SU-DHL-6 (cell line): ENCODE measurements around the gene SAFB.

Experiments
- EZH2phosphoT487 ChIP-seq: fragments of 200-600 bp; sonication (generic), shearing (Covaris generic); conservative IDR thresholded peaks from 2 replicates; pipeline ENCODE4 v1.6.1; 2018; ENCODE audit warnings: mild to moderate bottlenecking, antibody characterized with exemption, low read length, moderate library complexity, mixed read lengths
- TF ChIP-seq, protein P1 (sequence below): fragments of 200-600 bp; sonication (generic); IDR thresholded peaks from one replicate; pipeline ENCODE4 v1.5.1; 2017; ENCODE audit warnings: antibody characterized with exemption, mild to moderate bottlenecking, low read length, moderate library complexity; ENCODE audit not compliant: insufficient read depth, poor library complexity, severe bottlenecking

GRCh38 chr19:5674714-5675113 is 51.8 kb downstream of the SAFB start:
- TF ChIP-seq, protein P1, sequence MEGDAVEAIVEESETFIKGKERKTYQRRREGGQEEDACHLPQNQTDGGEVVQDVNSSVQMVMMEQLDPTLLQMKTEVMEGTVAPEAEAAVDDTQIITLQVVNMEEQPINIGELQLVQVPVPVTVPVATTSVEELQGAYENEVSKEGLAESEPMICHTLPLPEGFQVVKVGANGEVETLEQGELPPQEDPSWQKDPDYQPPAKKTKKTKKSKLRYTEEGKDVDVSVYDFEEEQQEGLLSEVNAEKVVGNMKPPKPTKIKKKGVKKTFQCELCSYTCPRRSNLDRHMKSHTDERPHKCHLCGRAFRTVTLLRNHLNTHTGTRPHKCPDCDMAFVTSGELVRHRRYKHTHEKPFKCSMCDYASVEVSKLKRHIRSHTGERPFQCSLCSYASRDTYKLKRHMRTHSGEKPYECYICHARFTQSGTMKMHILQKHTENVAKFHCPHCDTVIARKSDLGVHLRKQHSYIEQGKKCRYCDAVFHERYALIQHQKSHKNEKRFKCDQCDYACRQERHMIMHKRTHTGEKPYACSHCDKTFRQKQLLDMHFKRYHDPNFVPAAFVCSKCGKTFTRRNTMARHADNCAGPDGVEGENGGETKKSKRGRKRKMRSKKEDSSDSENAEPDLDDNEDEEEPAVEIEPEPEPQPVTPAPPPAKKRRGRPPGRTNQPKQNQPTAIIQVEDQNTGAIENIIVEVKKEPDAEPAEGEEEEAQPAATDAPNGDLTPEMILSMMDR, result no peak
- TF ChIP-seq EZH2phosphoT487, result no peak
